Esophagus muscularis mucosa (tissue), 4 donors: Measurements from ENCODE around the gene ABLIM3. TPM values are rescaled to one million over a fixed set of nuclear protein-coding genes. Genes with fewer than 3 reads are reported as not detected.

Source experiments
- DNase-seq: peaks from one replicate; pipeline ENCODE4 v3.0.0-alpha.2; 2017; ENCODE audit errors: extremely low spot score
- H3K27ac ChIP-seq, 4 donors: fragments of 200-600 bp; sonication (generic); replicated peaks in 1 of 4; 1 replicate in 3 of 4; 2 replicates in 1 of 4; pipeline ENCODE4 v1.5.1; 2016 to 2019; ENCODE audit warnings: mild to moderate bottlenecking in 1 of 4
- H3K27me3 ChIP-seq, 4 donors: fragments of 200-600 bp; sonication (generic); one replicate each; pipeline versions ENCODE4 v1.5.1 to v1.6.0; 2016 to 2019
- H3K36me3 ChIP-seq, 4 donors: fragments of 200-600 bp; sonication (generic); one replicate each; pipeline ENCODE4 v1.5.1; 2016 to 2019
- H3K4me1 ChIP-seq, 4 donors: fragments of 200-600 bp; sonication (generic); one replicate each; pipeline ENCODE4 v1.5.1; 2016 to 2019
- H3K4me3 ChIP-seq, 4 donors: fragments of 200-600 bp; sonication (generic); 1 replicate in 2 of 4; 2 replicates in 2 of 4; pipeline ENCODE4 v1.5.1; 2016 to 2019; ENCODE audit warnings: mild to moderate bottlenecking in 4 of 4, moderate library complexity in 1 of 4
- H3K9me3 ChIP-seq, 4 donors: fragments of 200-600 bp; sonication (generic); 1 replicate in 3 of 4; 2 replicates in 1 of 4; pipeline ENCODE4 v1.5.1; 2016 to 2019
- EP300 ChIP-seq: sonication (generic); formaldehyde crosslinking; IDR thresholded peaks from one replicate; pipeline ENCODE4 v1.6.1; 2017; ENCODE audit warnings: antibody characterized with exemption
- POLR2A ChIP-seq: fragments of 450-650 bp; IDR thresholded peaks from one replicate; pipeline ENCODE4 v1.6.1; 2017; ENCODE audit warnings: antibody characterized with exemption, moderate library complexity, mild to moderate bottlenecking, low read depth
- POLR2AphosphoS5 ChIP-seq, 2 donors: sonication (generic); formaldehyde crosslinking; IDR thresholded peaks; one replicate each; pipeline ENCODE4 v1.6.1; 2017; ENCODE audit warnings: antibody characterized with exemption in 2 of 2
- WGBS: methylation state at CpG from one replicate; pipeline ENCODE4 v1.1.5; 2018; 5-methylcytosine and 5-hydroxymethylcytosine counted together
- intact Hi-C: fragments of 100-400 bp; cut with DNase I; formaldehyde crosslinking; loops from one replicate; pipeline ENCODE4 v1.15.1; 2023
- total RNA-seq, 4 donors: library from RNA; depleted of rRNA; stranded (reverse); fragments of >200 nt; gene quantifications; one replicate each; pipeline versions ENCODE4 v1.1.0 to v1.2.1, GENCODE V29; 2016
- TF ChIP-seq, protein P1 (sequence below), 3 experiments: fragments of 200-600 bp in 2 of 3; fragments of 450-650 bp in 1 of 3; sonication (generic) in 2 of 3; IDR thresholded peaks; one replicate each; pipeline ENCODE4 v1.5.1; 2017 to 2019; ENCODE audit warnings: antibody characterized with exemption in 3 of 3, mild to moderate bottlenecking in 2 of 3, moderate library complexity in 1 of 3

The ABLIM3 gene
- total RNA-seq, 4 donors from 2014 or later, result 40.9 to 64.5 (median 45.8) TPM

DNA sequence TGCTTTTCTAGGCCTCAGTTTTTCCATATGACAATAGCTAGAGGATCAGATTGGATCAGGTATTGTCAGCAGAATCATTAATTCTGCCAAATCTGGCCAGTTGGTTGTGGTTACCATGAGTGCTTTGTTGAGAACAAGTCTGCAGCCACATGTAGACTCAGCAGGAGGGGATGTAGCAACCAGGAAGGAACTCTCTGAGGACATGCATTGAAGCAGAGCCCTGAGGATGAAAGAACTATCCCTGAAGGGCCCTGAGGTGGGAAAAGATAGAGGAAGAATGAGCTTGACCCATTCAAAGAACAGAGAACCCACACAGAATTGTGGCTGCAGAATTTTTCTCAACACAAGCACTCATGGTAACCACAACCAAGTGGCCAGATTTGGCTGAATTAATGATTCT lies 70.3 kb downstream of the ABLIM3 start:
- Histone ChIP-seq H3K27ac (peak overlapping the region in 2 of 4 donors; percentile 3 to 42), H3K36me3 (peaks cover 0 to 69% (median 18%) of the 10 kb centered on the region in 4 donors), H3K9me3 (no peaks in the 10 kb centered on the region), H3K4me3 (no peak overlapping the region), H3K4me1 (peaks cover 11 to 35% (median 31%) of the 10 kb centered on the region in 4 donors), H3K27me3 (no peaks in the 10 kb centered on the region)
- no peak for TF ChIP-seq EP300
- no peak for TF ChIP-seq POLR2A
- TF ChIP-seq, protein P1, sequence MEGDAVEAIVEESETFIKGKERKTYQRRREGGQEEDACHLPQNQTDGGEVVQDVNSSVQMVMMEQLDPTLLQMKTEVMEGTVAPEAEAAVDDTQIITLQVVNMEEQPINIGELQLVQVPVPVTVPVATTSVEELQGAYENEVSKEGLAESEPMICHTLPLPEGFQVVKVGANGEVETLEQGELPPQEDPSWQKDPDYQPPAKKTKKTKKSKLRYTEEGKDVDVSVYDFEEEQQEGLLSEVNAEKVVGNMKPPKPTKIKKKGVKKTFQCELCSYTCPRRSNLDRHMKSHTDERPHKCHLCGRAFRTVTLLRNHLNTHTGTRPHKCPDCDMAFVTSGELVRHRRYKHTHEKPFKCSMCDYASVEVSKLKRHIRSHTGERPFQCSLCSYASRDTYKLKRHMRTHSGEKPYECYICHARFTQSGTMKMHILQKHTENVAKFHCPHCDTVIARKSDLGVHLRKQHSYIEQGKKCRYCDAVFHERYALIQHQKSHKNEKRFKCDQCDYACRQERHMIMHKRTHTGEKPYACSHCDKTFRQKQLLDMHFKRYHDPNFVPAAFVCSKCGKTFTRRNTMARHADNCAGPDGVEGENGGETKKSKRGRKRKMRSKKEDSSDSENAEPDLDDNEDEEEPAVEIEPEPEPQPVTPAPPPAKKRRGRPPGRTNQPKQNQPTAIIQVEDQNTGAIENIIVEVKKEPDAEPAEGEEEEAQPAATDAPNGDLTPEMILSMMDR (IDR thresholded peaks at IDR 0.05), result no peak
- no peak for TF ChIP-seq POLR2AphosphoS5 (IDR thresholded peaks at IDR 0.05)
- intact Hi-C loops, result no loop called here
- no peak for DNase-seq

DNA sequence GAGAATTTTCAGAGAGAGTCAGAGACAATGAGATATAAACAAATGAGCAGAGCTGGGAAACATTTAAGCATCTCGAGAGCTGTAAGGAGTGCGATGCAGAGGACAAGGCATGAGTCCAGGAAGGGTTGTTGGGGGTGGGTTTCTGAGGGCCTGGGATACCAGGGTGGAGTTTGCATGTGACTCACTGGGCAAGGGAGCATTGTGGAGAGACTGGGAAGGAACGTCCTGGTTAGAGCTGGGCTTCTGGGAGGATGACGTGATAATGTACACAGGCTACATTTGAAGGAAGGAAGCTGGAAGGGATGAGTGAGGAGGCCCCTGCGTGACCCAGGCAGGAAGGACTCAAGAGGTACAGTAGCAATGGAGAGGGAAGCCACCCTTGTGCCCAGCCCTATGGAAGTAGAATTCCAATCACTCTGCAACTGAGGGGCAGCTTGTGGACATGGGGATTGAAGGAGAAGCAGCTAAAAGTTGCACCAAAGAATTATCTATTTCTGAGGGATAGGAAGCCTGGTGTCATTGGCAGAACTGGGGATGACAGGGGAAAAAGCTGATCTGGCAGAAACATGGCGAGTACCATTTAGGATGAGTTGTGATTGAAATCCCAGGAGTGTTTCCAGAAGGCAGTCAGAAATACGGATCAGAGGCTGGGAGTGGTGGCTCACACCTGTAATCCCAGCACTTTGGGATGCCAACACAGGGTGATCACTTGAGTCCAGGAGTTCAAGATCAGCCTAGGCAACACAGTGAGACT lies 71.1 kb downstream of the ABLIM3 start:
- peak overlapping the region in 2 of 4 donors; percentile 3 to 42 for H3K27ac ChIP-seq
- H3K36me3 ChIP-seq, result peaks cover 0 to 69% (median 14%) of the 10 kb centered on the region in 4 donors
- no peak overlapping the region for H3K4me3 ChIP-seq
- DNase-seq, result no peak
- TF ChIP-seq POLR2A (no peak), POLR2AphosphoS5 (IDR thresholded peaks at IDR 0.05) (peak in 1 of 2 donors; percentile 31), EP300 (no peak)
- TF ChIP-seq, protein P1 (IDR thresholded peaks at IDR 0.05), result no peak
- 55% methylated on average over 7 of the region's 7 CpGs for WGBS
- H3K9me3 ChIP-seq, result no peaks in the 10 kb centered on the region
- H3K27me3 ChIP-seq, result no peaks in the 10 kb centered on the region
- intact Hi-C loops, result no loop called here
- H3K4me1 ChIP-seq, result peaks cover 9 to 42% (median 33%) of the 10 kb centered on the region in 4 donors

DNA sequence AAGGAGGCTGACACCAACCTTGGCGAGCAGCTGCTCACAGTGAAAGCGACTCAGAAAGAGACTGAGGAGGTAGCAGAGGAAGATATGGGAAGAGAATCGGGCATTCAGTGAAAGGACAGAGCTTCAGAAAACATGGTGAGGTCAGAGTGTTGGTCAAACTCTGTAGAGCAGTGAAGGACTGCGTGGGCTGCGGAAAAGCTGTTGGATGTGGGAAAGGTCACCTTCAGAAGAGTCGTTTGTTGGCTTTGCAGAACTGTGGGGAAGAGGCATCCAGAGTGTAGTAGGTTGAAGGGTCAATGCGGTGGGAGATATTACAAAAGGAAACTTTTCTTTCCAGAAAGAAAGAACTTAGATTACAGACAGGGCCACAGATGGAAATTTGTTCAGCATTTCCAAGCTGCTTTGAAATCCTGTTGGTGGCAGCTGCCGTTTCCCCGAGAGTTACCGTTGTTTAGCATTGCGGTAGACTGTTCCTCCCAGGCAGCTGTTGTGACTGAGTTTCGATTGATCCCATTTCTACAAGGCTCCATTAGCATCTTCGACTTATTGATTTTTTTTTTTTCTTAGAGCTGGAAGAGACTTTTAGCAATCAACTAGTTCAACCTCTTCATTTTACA lies 72.1 kb downstream of the ABLIM3 start:
- no peak overlapping the region for H3K4me3 ChIP-seq
- peaks cover 17 to 52% (median 43%) of the 10 kb centered on the region in 4 donors for H3K4me1 ChIP-seq
- H3K9me3 ChIP-seq, result no peaks in the 10 kb centered on the region
- no peak for DNase-seq
- peaks cover 0 to 71% (median 10%) of the 10 kb centered on the region in 4 donors for H3K36me3 ChIP-seq
- WGBS, result 87% methylated on average over 13 of the region's 13 CpGs
- TF ChIP-seq, protein P1 (IDR thresholded peaks at IDR 0.05), result no peak
- TF ChIP-seq POLR2A (no peak), POLR2AphosphoS5 (IDR thresholded peaks at IDR 0.05) (no peak), EP300 (no peak)
- intact Hi-C loops, result no loop called here
- no peaks in the 10 kb centered on the region for H3K27me3 ChIP-seq
- no peak overlapping the region for H3K27ac ChIP-seq

DNA sequence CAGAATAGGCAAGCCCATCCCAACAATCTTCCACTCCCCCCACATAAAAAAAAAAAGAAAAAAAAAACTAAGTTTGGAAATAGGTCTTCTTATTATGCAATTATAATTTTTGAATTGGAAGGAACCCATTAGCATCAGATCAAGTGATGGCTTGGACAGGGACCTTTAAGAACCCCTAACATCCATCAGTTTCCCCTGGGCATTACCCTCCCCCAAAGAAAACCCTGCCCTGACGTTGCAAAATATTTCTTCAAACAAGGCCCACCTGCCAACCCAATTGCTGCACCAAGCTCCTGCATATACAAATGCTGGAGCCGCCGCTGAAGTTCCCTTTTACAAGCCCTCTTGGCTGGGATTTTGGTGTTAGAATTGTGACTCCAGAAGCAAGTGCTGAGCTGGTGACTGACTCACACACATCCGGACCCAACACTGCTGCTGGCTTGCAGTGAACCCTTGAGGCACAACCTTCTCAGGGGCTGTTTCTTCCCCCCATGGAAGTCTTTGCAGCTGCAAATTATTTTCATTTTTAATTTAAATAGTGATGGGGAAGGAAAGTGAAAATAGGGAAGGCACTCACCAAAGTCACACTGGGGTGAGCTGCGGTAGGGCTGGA lies 74.3 kb downstream of the ABLIM3 start:
- no peak for TF ChIP-seq POLR2AphosphoS5 (IDR thresholded peaks at IDR 0.05)
- intact Hi-C loops, result no loop called here
- 74% methylated on average over 5 of the region's 5 CpGs for WGBS
- DNase-seq, result no peak
- H3K9me3 ChIP-seq, result no peaks in the 10 kb centered on the region
- H3K36me3 ChIP-seq, result peaks cover 0 to 70% (median 7%) of the 10 kb centered on the region in 4 donors
- H3K27me3 ChIP-seq, result no peaks in the 10 kb centered on the region
- peaks cover 30 to 64% (median 59%) of the 10 kb centered on the region in 4 donors for H3K4me1 ChIP-seq
- peak overlapping the region in 3 of 4 donors; percentile 19 to 67 (median 44) for H3K27ac ChIP-seq
- no peak overlapping the region for H3K4me3 ChIP-seq

DNA sequence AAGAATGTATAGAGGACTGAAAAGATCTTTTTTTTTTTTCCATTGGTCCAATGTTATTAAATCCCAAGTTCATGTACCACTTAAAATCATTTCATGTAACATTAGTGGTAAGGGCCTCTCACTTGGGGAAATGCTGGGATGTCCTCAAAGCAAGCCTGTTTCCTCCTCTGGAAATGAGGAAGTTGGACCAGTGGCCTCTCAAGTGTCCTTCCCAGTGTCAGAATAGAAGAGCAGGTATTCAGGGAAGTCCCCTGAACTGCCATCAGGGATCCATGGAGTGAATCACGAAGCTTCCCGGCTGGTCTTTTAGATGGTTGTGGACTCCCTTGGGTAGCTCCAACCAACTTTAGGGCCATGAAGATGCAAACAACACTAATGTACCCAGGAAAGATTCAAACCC lies 75.2 kb downstream of the ABLIM3 start:
- Histone ChIP-seq H3K9me3 (no peaks in the 10 kb centered on the region), H3K4me1 (peaks cover 39 to 72% (median 66%) of the 10 kb centered on the region in 4 donors), H3K27ac (peak overlapping the region in 3 of 4 donors; percentile 11 to 67 (median 61)), H3K4me3 (no peak overlapping the region), H3K27me3 (no peaks in the 10 kb centered on the region), H3K36me3 (peaks cover 0 to 61% (median 5%) of the 10 kb centered on the region in 4 donors)
- TF ChIP-seq POLR2AphosphoS5 (IDR thresholded peaks at IDR 0.05) (no peak), POLR2A (no peak), EP300 (no peak)
- TF ChIP-seq, protein P1 (IDR thresholded peaks at IDR 0.05), result no peak
- WGBS, result 93% methylated on average over 2 of the region's 2 CpGs
- no peak for DNase-seq
- intact Hi-C loops, result no loop called here
